H1 (cell line): ENCODE data around the gene HYDIN. TPM values are rescaled to one million over a fixed set of nuclear protein-coding genes. Genes with fewer than 3 reads are reported as not detected.

Source experiments
- BRCA1 ChIP-seq: IDR thresholded peaks from 2 replicates; pipeline ENCODE4 v1.6.1; 2012; ENCODE audit warnings: low read depth, low read length, improper control_type of control experiment
- CBX5 ChIP-seq: fragments of 300-800, 300-1000 bp; sonication (generic); IDR thresholded peaks from 2 replicates; pipeline ENCODE4 v1.7.1; 2016; ENCODE audit warnings: antibody characterized with exemption, low read length, low read depth
- JUN ChIP-seq: IDR thresholded peaks from 2 replicates; pipeline ENCODE4 v1.6.1; 2011; ENCODE audit warnings: low read depth, mild to moderate bottlenecking, improper control_type of control experiment, low read length
- KDM1A ChIP-seq: fragments of 200-600, 300-600 bp; sonication (generic); IDR thresholded peaks from 2 replicates; pipeline ENCODE4 v1.7.1; 2016; ENCODE audit warnings: mild to moderate bottlenecking, low read length, borderline replicate concordance
- RFX5 ChIP-seq: IDR thresholded peaks from 2 replicates; pipeline ENCODE4 v1.6.1; 2011; ENCODE audit warnings: low read depth, low read length, improper control_type of control experiment, borderline replicate concordance
- polyA plus RNA-seq, 7 experiments: library from polyadenylated mRNA; depleted of rRNA in 3 of 7; stranded (reverse) in 5 of 7; unstranded in 2 of 7; fragments of >200 nt in 5 of 7; fragments of 200-250 nt in 2 of 7; gene quantifications; 1 replicate in 5 of 7; 2 replicates in 1 of 7; 4 replicates in 1 of 7; pipeline versions ENCODE4 v1.2.1 to v1.2.3, GENCODE V29; 2011 to 2013; ENCODE audit warnings: missing spikeins in 2 of 7, mixed read lengths in 2 of 7
- total RNA-seq: library from RNA; stranded (reverse); fragmentation: NEBNext Ultra II Directional; extraction: Animal tissue kit (Norgen Biotek cat#: 25700); gene quantifications from 2 replicates; pipeline ENCODE4 v1.2.1, GENCODE V29; 2021

HYDIN gene
- total and polyA plus RNA-seq, 2 of the 8 experiments (the other 6 are each of a cell fraction or from before 2014, with no cell fraction given) = 1.1 to 1.8 TPM

DNA sequence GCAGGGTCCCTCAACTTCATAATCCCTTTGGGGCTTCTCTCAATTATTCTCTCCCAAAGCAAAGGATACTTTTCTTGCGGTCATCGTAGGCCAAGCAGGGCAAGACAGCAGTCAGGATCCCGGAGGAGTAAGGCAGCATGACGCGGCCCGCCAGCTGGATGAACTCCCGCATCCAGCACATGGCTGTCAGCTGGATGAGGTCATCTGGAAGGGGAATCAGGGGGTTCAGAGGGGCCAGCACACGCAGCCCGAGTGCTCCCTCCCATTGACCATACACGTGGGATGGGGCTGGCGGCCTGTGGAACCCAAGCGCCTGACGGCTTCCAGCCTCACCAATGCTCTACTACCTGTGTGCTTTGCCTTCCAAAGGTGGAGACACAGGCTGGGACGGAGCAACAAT is 448.7 kb downstream of the HYDIN start (continued):
- TF ChIP-seq KDM1A (no peak), RFX5 (no peak), CBX5 (no peak), BRCA1 (no peak), JUN (no peak)
